GM12865 (cell line): Measurements from ENCODE around the gene DOK1.

Source experiments
- DNase-seq: peaks from one replicate; pipeline ENCODE4 v3.0.0; 2010; ENCODE audit warnings: low read depth
- H3K4me3 ChIP-seq: 2 replicates; pipeline ENCODE4 v1.5.1; 2011; ENCODE audit warnings: mild to moderate bottlenecking, low read depth, low read length, control low read depth
- CTCF ChIP-seq: IDR thresholded peaks from 2 replicates; pipeline ENCODE4 v1.5.1; 2011; ENCODE audit warnings: low read length, control low read depth, low read depth, inconsistent platforms; ENCODE audit not compliant: insufficient read depth; ENCODE audit errors: missing control alignments

The DOK1 gene

GRCh38 chr2:74573747-74574562 is 19.4 kb downstream of the DOK1 start:
- DNase-seq: peak; percentile 84
- H3K4me3 ChIP-seq: peak overlapping the region; percentile 34
- TF ChIP-seq CTCF: no peak

GRCh38 chr2:74575320-74575719 is 20.8 kb downstream of the DOK1 start:
- DNase-seq: no peak
- H3K4me3 ChIP-seq: no peak overlapping the region
- TF ChIP-seq CTCF: no peak

GRCh38 chr2:74576211-74576862 is 21.8 kb downstream of the DOK1 start:
- TF ChIP-seq CTCF: no peak
- H3K4me3 ChIP-seq: no peak overlapping the region
- no peak for DNase-seq

GRCh38 chr2:74576863-74577229 is 22.3 kb downstream of the DOK1 start:
- no peak for DNase-seq
- no peak overlapping the region for H3K4me3 ChIP-seq
- TF ChIP-seq CTCF: no peak

- TF ChIP-seq CTCF: no peak
- DNase-seq: peak; percentile 71
- H3K4me3 ChIP-seq: no peak overlapping the region
These were observed 22.9 kb downstream of the DOK1 start for GRCh38 chr2:74577448-74577847.

GRCh38 chr2:74578408-74578807 is 23.9 kb downstream of the DOK1 start:
- no peak overlapping the region for H3K4me3 ChIP-seq
- peak; percentile 77 for DNase-seq
- TF ChIP-seq CTCF: no peak
